Left renal pelvis (tissue), 4 donors: Measurements from ENCODE around the gene TSPAN32. TPM values are rescaled to one million over a fixed set of nuclear protein-coding genes. Genes with fewer than 3 reads are reported as not detected.
"Not testable (repeated sequence)": the region's sequence is repeated elsewhere in the genome, so short reads cannot be mapped to it uniquely, and the experiment has no call there.

Experiments
- DNase-seq, 4 donors: peaks; one replicate each; pipeline ENCODE4 v3.0.0-alpha.2; 2013; ENCODE audit warnings: low read depth in 4 of 4, low spot score in 3 of 4
- polyA plus RNA-seq, 4 donors: library from polyadenylated mRNA; unstranded; fragments of 120-200 nt; gene quantifications; one replicate each; pipeline ENCODE4 v1.2.1, GENCODE V29; 2013; ENCODE audit not compliant: insufficient read length in 4 of 4

TSPAN32 gene
- polyA plus RNA-seq, 4 donors, result 1.3 to 6.0 (median 2.6) TPM

DNA sequence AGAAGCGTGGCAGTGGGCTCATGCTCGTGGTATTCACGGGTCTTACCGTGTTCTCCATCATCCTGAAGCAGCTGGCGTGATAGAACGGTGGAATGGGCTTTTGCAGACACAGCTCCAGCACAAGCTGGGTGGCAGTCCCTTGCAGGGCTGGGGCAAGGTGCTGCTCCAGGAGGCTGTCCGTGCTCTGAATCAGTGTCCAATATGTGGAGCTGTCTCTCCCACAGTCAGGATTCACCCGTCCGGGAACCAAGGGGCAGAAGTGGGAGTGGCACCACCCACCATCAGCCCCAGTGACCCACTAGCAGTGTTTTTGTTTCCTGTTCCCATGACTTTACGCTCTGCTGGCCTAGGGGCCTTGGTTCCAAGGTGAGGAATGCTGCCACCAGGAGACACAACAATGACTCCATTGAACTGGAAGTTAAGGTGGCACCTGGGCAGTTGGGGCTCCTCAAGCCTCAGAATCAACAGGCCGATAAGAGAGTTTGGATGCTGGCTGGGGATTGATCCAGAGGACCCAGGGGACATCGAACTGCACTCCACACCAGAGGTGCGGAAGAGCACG is 58.3 kb downstream of the TSPAN32 start:
- no peak for DNase-seq

DNA sequence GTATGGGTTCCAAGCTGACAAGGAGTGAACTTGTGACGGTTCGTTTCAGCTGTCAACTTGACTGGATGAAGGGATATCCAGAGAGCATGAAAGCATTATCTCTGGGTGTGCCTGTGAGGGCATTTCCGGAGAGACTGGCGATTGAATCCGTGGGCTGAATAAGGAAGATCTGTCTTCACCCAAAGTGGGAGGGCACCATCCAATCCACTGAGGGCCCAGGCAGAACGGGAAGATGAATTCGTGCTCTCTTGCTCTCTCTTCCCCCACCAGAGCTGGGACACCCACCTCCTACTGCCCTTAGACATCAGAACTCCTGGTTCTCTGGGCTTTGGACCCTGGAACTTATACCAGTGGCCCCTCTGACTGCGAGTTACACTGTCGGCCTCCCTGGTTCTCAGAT is 59.8 kb downstream of the TSPAN32 start:
- DNase-seq, result no peak

DNA sequence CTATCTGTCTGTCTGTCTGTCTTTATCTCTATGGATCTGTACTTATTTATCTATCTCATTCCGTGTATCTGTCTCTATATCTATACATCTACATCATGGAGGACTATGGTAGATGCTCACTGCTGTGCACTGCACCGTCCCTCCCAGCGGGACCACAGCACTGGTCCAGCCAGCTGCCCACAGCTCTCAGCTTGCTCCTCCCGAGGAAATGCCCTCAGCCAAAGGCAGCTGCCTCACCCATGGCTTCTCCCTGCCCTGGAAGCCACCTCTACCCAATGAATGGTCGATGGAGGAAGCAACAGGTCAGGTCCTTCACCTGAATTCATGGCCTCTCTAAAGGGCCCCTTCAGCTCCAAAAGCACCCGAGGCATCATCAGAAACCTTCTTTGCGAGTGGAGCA is 60.6 kb downstream of the TSPAN32 start:
- DNase-seq, result no peak

DNA sequence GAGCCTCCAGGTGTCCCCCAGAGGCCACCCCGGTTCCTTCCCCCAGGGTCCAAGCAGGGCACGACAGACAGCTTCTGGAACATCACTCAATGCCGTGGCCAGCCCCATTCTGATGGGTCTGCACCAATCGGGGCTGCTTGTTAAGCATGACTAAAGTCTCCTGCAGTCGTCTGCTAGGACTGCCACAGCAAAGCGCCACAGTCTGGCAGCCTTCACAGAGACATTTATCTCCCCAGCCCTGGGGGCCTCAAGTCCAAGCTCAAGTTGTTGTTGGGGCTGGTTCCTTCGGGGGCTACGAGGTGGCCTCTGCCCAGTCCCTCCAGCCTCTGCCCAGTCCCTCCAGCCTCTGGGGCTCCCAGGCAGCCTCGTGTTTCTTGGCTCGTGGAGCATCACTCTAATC is 61.3 kb downstream of the TSPAN32 start:
- DNase-seq, result no peak

DNA sequence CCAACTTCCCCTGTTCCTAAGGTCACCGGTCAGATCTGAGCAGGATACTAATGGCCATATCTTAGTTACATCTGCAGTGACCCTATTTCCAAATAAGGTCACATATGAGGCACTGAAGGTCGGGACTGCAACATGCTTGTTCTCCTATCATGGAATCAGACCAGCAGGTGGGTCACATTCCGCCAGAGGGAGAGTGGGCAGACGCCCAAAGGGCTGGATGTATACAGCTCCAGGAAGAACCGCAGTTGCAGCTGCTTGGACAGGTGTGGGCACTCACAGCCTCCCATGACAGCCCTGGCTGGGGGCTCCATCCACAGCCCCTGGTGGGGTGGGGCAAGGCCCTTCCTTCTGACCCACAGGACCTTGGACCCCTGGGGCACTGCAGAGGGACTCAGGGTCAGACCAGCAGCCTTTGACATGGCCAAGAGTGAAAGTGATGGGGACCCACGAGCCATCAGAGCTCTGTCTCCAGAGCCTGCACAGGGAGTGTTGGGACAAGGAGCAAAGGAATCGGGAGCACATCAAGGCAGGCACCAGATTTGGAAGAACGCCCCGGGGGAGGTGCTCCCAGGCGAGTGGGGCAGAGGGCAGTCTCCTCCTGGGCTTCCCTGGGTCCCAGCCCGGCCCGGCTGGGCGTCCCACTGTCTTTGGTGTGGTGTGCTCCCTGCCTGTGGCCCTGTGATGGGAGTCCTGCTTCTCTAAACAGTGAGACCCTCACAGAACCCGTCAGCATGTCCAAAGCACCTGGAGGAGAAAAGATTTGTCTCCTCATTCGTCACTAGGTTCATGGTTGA is 62.0 kb downstream of the TSPAN32 start:
- DNase-seq, result no peak

DNA sequence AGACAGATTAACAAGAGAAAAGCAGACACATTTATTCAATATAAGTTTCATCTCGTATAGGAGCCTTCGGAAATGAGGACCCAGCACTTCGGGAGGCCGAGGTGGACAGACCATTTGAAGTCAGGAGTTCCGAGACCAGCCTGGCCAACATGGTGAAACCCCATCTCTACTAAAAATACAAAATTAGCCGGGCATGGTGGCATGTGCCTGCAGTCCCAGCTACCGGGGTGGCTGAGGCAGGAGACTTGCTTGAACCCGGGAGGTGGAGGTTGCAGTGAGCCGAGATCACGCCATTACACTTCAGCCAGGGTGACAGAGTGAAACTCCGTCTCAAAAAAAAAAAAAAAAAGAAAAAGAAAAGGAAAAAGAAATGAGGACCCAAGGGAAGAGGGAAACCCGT is 62.6 kb downstream of the TSPAN32 start:
- DNase-seq, result not testable (repeated sequence)

DNA sequence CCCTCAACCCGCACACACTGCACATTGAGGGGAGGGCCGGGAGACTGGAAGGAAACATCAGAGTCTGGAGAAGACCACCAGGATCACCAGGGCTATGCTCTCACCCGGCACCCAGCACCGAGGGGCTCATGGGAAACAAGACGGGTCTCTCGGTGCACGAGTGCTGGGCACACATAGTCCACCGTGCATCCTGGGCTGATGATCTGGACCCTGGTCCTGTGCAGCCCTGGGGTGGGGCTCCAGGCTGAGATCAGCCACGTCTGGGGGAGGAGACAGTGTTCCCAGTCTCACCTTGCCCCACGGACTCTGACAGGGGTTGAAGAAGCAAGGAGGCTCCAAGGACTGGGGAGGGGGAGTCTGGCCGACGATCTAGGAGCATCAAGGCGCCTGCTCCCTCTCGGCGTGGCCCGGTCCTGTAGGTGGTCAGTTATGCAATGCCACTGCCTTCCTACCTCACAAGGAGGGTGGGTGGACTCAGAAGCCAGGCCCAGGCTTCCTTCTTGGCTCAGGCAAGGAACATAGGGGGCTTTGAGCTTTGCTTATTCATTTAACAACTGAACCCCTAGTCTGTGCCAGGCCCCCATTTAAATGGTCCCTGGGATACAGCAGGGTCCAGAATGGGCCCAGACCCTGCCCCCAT is 63.9 kb downstream of the TSPAN32 start:
- DNase-seq, result no peak

DNA sequence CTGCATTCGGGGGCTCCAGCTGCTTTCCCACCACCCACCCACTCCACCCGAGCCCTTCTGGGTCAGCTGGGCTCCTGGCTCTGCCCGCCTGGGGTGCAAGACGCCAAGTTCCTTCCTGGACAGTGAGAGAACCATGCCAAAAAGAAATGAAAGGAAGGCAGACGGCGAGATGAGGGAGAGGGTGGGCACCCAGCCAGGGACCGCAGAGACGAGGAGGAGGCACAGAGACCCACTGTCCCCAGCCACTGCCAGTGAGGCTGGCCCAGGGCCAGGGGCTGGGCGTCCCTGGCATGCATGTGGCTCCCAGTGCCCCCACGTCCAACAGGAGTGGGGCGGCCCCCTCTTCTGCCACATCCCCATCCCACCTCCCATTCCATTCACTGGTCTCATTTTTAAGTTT is 64.5 kb downstream of the TSPAN32 start:
- no peak for DNase-seq

DNA sequence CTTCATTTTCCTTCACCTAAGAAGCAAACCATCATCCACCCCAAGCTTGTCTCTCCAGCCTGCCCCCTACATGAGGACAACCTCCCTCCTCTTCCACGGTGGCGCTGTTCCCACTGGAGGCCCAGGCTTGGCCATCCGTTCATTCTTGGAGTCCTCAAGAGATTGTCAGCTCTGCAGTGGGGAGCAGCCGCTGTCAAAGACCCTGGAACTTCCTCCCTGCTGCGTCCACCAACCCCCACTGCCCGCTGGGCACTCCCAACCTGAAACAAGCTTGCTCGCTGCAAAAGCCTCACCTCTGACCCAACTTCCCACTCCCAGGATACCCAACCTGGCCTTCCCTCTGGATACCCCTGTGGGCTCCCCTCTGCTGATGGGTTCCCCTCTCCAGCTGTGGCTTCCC is 64.9 kb downstream of the TSPAN32 start:
- DNase-seq, result no peak

DNA sequence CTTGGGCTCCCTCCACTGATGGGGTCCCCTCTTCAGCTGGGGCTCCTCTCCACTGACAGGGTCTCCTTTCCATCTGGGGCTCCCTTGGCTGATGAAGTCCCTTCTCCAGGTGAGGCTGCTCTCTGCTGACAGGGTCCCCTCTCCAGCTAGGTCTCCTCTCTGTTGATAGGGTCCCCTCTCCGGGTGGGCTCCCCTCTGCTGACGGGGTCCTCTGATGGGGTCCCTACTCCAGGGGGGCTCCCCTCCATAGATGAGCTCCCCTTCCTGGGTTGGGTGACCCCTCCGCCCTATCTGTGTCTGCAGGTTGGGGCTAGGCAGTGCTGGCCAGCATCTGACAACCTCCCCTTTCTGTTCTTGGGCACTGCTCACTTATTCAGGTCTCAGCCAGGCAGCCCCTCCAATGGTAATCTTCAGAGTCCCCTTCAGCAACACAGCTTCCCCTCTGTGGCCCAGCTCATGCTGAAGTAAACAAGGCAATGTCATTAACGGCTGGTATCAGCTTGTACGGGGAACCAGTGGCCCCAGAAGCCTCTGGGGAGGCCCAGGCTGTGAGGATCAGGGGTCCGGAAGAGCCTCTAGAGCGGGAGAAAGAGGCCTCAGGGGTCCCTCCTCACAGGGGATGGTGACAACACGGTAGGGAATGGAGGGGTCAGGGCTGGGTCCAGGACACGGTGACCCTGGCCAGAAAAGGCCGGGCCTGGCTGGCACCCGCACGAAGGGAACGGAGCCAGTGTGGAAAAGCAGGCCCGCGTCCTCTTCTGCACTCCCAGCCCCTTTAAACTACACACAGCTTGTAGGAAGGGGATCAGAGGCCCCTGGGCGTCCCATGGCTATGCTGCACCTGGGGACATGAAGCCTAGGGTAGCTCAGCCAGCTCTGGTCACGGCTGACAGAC is 65.7 kb downstream of the TSPAN32 start:
- DNase-seq, result no peak

Other genes starting within 250 kb of the TSPAN32 start
- 1,000 to 10,000 TPM in 2 of 4 donors, 100 to 1,000 TPM in 2; 831 to 2,421 (median 992) TPM for gene IGF2, start 162.6 kb upstream of the TSPAN32 start, polyA plus RNA-seq
- gene INS, start 140.8 kb upstream of the TSPAN32 start, polyA plus RNA-seq, result not detected
- gene TH, start 130.2 kb upstream of the TSPAN32 start, polyA plus RNA-seq, result 1 to 10 TPM in 2 of 4 donors, under 1 TPM in 2; 0.83 to 2.7 (median 1.1) TPM
- gene ASCL2, start 31.4 kb upstream of the TSPAN32 start, polyA plus RNA-seq, result 1 to 10 TPM in 3 of 4 donors, under 1 TPM in 1; 0.29 to 4.7 (median 2.0) TPM
- 1 to 10 TPM in 2 of 4 donors, under 1 TPM in 2; 0.34 to 1.3 (median 0.80) TPM for gene C11orf21, start 95 bp upstream of the TSPAN32 start, polyA plus RNA-seq
- 100 to 1,000 TPM; 571 to 870 (median 604) TPM for gene CD81, start 75.3 kb downstream of the TSPAN32 start, polyA plus RNA-seq
- gene TSSC4, start 98.7 kb downstream of the TSPAN32 start, polyA plus RNA-seq, result 10 to 100 TPM; 33.7 to 49.7 (median 37.4) TPM
- 1 to 10 TPM in 3 of 4 donors, under 1 TPM in 1; 0.61 to 5.6 (median 2.4) TPM for gene TRPM5, start 142.5 kb downstream of the TSPAN32 start, polyA plus RNA-seq
- 10 to 100 TPM in 2 of 4 donors, 1 to 10 TPM in 2; 2.3 to 13.0 (median 10.0) TPM for gene KCNQ1, start 143.0 kb downstream of the TSPAN32 start, polyA plus RNA-seq